ENCODE measurements around the gene PSMG4. TPM values are rescaled to one million over a fixed set of nuclear protein-coding genes. Genes with fewer than 3 reads are reported as not detected.

The PSMG4 gene
- total RNA-seq, 1 experiment from 2014 or later: 29.3 TPM

GRCh38 chr6:3213334-3213695, 45.4 kb upstream of the PSMG4 start:
- Histone ChIP-seq H2BK120ac (ENCODE audit: low read depth, low read length, poor library complexity, severe bottlenecking) (no peak overlapping the region), H3K27ac (ENCODE audit: insufficient read length, low read depth, low read length) (no peak overlapping the region), H2BK12ac (ENCODE audit: insufficient read length, low read depth, low read length) (no peak overlapping the region)

More at GRCh38 chr6:3213334-3213695, 45.4 kb upstream of the PSMG4 start:
- Histone ChIP-seq H4K91ac (ENCODE audit: insufficient read length, low read depth, low read length) (no peak overlapping the region), H3K9me3 (ENCODE audit: control insufficient read depth, low read depth, low read length) (no peaks in the 10 kb centered on the region), H3K4ac (ENCODE audit: low read depth, low read length) (no peak overlapping the region), H3T11ph (ENCODE audit: low read length) (no peak overlapping the region), H2AK5ac (ENCODE audit: insufficient read length, low read length) (no peak overlapping the region), H3K23me2 (ENCODE audit: insufficient read length, low read depth, low read length, poor library complexity, severe bottlenecking) (no peaks in the 10 kb centered on the region), H4K8ac (replicated peaks; ENCODE audit: insufficient read length, low read depth, low read length) (no peak overlapping the region), H4K20me1 (ENCODE audit: control insufficient read depth, insufficient read depth, insufficient read length) (no peaks in the 10 kb centered on the region), H2BK5ac (ENCODE audit: insufficient read length, low read length) (no peak overlapping the region), H3K14ac (ENCODE audit: insufficient read depth, low read length) (no peak overlapping the region), H3K4me1 (ENCODE audit: insufficient read depth, low read length) (peaks cover 1% of the 10 kb centered on the region; the same call in 1 of the 2 replicates), H3K79me2 (ENCODE audit: insufficient read depth, low read length) (no peaks in the 10 kb centered on the region), H3K27me3 (ENCODE audit: insufficient read depth, low read length) (0 out of 2 replicates have a peak, but pooled peaks cover 2% of the 10 kb centered on the region), H3K79me1 (ENCODE audit: insufficient read depth, low read depth, low read length, poor library complexity, severe bottlenecking) (no peaks in the 10 kb centered on the region), H3K9ac (ENCODE audit: extremely low read depth, insufficient read length, low read length) (no peak overlapping the region), H3K4me2 (ENCODE audit: insufficient read depth, insufficient read length, low read length) (no peak overlapping the region), H3K18ac (ENCODE audit: insufficient read length, low read depth, low read length) (no peak overlapping the region), H2BK20ac (ENCODE audit: low read depth, low read length, poor library complexity, severe bottlenecking) (no peak overlapping the region), H4K5ac (ENCODE audit: insufficient read length, low read depth, low read length) (no peak overlapping the region), H2AFZ (ENCODE audit: low read length) (no peak overlapping the region), H3K56ac (ENCODE audit: insufficient read length, low read depth, low read length) (no peak overlapping the region), H3K23ac (ENCODE audit: insufficient read length, low read depth, low read length) (no peak overlapping the region), H2BK15ac (ENCODE audit: low read depth, low read length) (no peak overlapping the region)
- TF ChIP-seq, protein P1, sequence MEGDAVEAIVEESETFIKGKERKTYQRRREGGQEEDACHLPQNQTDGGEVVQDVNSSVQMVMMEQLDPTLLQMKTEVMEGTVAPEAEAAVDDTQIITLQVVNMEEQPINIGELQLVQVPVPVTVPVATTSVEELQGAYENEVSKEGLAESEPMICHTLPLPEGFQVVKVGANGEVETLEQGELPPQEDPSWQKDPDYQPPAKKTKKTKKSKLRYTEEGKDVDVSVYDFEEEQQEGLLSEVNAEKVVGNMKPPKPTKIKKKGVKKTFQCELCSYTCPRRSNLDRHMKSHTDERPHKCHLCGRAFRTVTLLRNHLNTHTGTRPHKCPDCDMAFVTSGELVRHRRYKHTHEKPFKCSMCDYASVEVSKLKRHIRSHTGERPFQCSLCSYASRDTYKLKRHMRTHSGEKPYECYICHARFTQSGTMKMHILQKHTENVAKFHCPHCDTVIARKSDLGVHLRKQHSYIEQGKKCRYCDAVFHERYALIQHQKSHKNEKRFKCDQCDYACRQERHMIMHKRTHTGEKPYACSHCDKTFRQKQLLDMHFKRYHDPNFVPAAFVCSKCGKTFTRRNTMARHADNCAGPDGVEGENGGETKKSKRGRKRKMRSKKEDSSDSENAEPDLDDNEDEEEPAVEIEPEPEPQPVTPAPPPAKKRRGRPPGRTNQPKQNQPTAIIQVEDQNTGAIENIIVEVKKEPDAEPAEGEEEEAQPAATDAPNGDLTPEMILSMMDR (conservative IDR thresholded peaks at IDR 0.05): no peak
- no peaks in the 10 kb centered on the region for H3K9me3 Mint-ChIP-seq
- no CpG with 5 or more reads among the region's 2 CpGs for WGBS (ENCODE audit: extremely low coverage, insufficient read length, low lambda C conversion rate)
- H3K27me3 Mint-ChIP-seq (ENCODE audit: low read depth): peaks cover 5% of the 10 kb centered on the region
- H3K27ac Mint-ChIP-seq: no peak overlapping the region
- peaks cover 14 to 17% of the 10 kb centered on the region in 2 experiments for H3K4me1 Mint-ChIP-seq
- H3K36me3 Mint-ChIP-seq (ENCODE audit: insufficient read depth in 1 of 3, low read depth in 3 of 3): no peaks in the 10 kb centered on the region
- no peak overlapping the region for H3K4me3 Mint-ChIP-seq
- DNase-seq: no peak
